ENCODE results near the gene RAI1.
A peak's percentile ranks its signal among the peaks of the same experiment; 100 is the strongest.

The RAI1 gene

GRCh38 chr17:17682737-17683680 is 1.8 kb downstream of the RAI1 start:
- no peak for TF ChIP-seq POU6F1 (CRISPR knock-in tag; IDR thresholded peaks at IDR 0.05; ENCODE audit: borderline replicate concordance, low read depth)
- no peak for TF ChIP-seq ZC3H10 (CRISPR knock-in tag; IDR thresholded peaks at IDR 0.05)
- no peak for TF ChIP-seq ARNTL (CRISPR knock-in tag; IDR thresholded peaks at IDR 0.05; ENCODE audit: borderline replicate concordance, low read depth)
- TF ChIP-seq ZFP3 (CRISPR knock-in tag; IDR thresholded peaks at IDR 0.05), result no peak
- no peak for TF ChIP-seq CSRNP3 (CRISPR knock-in tag; IDR thresholded peaks at IDR 0.05)
- no peak for TF ChIP-seq ISL1 (CRISPR knock-in tag; IDR thresholded peaks at IDR 0.05)
- no peak for TF ChIP-seq CSDC2 (CRISPR knock-in tag; IDR thresholded peaks at IDR 0.05)
- no peak for TF ChIP-seq ZNF70 (CRISPR knock-in tag; IDR thresholded peaks at IDR 0.05)
- TF ChIP-seq TOX (CRISPR knock-in tag; IDR thresholded peaks at IDR 0.05; ENCODE audit: borderline replicate concordance), result no peak
- TF ChIP-seq CREB5 (CRISPR knock-in tag; IDR thresholded peaks at IDR 0.05; ENCODE audit: low read depth), result no peak
- TF ChIP-seq TSHZ2 (CRISPR knock-in tag; IDR thresholded peaks at IDR 0.05), result no peak
- TF ChIP-seq ESRRG (CRISPR knock-in tag; IDR thresholded peaks at IDR 0.05), result no peak
- TF ChIP-seq OSR1 (CRISPR knock-in tag; IDR thresholded peaks at IDR 0.05), result no peak
- no peak for TF ChIP-seq PATZ1 (CRISPR knock-in tag; IDR thresholded peaks at IDR 0.05; ENCODE audit: borderline replicate concordance)
- no peak for TF ChIP-seq RARB (CRISPR knock-in tag; IDR thresholded peaks at IDR 0.05)
- TF ChIP-seq ZNF565 (CRISPR knock-in tag; conservative IDR thresholded peaks at IDR 0.05; ENCODE audit: low read depth), result no peak
- ATAC-seq, result peak; percentile 74

- TF ChIP-seq CSRNP3 (CRISPR knock-in tag; IDR thresholded peaks at IDR 0.05) (no peak), RARB (CRISPR knock-in tag; IDR thresholded peaks at IDR 0.05) (no peak), PPARA (CRISPR knock-in tag; IDR thresholded peaks at IDR 0.05; ENCODE audit: borderline replicate concordance) (no peak), ZNF70 (CRISPR knock-in tag; IDR thresholded peaks at IDR 0.05) (no peak), POU6F1 (CRISPR knock-in tag; IDR thresholded peaks at IDR 0.05; ENCODE audit: borderline replicate concordance, low read depth) (no peak), ZFP3 (CRISPR knock-in tag; IDR thresholded peaks at IDR 0.05) (no peak), CREB5 (CRISPR knock-in tag; IDR thresholded peaks at IDR 0.05; ENCODE audit: low read depth) (no peak), OSR1 (CRISPR knock-in tag; IDR thresholded peaks at IDR 0.05) (no peak), SNAI2 (CRISPR knock-in tag; IDR thresholded peaks at IDR 0.05) (no peak), ESRRG (CRISPR knock-in tag; IDR thresholded peaks at IDR 0.05) (no peak), ZNF565 (CRISPR knock-in tag; conservative IDR thresholded peaks at IDR 0.05; ENCODE audit: low read depth) (no peak), ZNF8 (CRISPR knock-in tag; IDR thresholded peaks at IDR 0.05) (no peak), CSDC2 (CRISPR knock-in tag; IDR thresholded peaks at IDR 0.05) (no peak), ARNTL (CRISPR knock-in tag; IDR thresholded peaks at IDR 0.05; ENCODE audit: borderline replicate concordance, low read depth) (no peak), TOX (CRISPR knock-in tag; IDR thresholded peaks at IDR 0.05; ENCODE audit: borderline replicate concordance) (no peak), ZFP30 (CRISPR knock-in tag; IDR thresholded peaks at IDR 0.05) (no peak), BACH2 (CRISPR knock-in tag; IDR thresholded peaks at IDR 0.05; ENCODE audit: borderline replicate concordance) (no peak)
- no peak for ATAC-seq
Observed at GRCh38 chr17:17683710-17684365, 2.6 kb downstream of the RAI1 start.

Measured in SK-N-SH treated with all-trans-retinoic acid at 6 μM for 48 hours (cell line).